DOHH2 (cell line): ENCODE results near the gene SFXN5.

Source experiments
- H3F3A ChIP-seq: fragments of 200-600 bp; sonication (generic), shearing (Covaris generic); 2 replicates; pipeline ENCODE4 v1.6.0; 2016; ENCODE audit warnings: antibody characterized with exemption, mild to moderate bottlenecking; ENCODE audit not compliant: control insufficient read depth, insufficient read depth
- H3K27ac ChIP-seq: fragments of 200-600 bp; sonication (generic); 2 replicates; pipeline ENCODE4 v1.5.1; 2014; ENCODE audit warnings: low read depth, mild to moderate bottlenecking, low read length, moderate library complexity
- H3K27me3 ChIP-seq: fragments of 200-600 bp; sonication (generic); 2 replicates; pipeline ENCODE4 v1.6.1; 2014; ENCODE audit warnings: mild to moderate bottlenecking, low read length, mixed read lengths; ENCODE audit not compliant: control insufficient read depth
- H3K36me3 ChIP-seq: fragments of 200-600 bp; sonication (generic); 2 replicates; pipeline ENCODE4 v1.6.1; 2014; ENCODE audit warnings: mild to moderate bottlenecking, low read length, moderate library complexity, mixed read lengths; ENCODE audit not compliant: control insufficient read depth
- H3K4me1 ChIP-seq: fragments of 200-600 bp; sonication (generic); 2 replicates; pipeline ENCODE4 v1.6.1; 2014; ENCODE audit warnings: mild to moderate bottlenecking, low read length, mixed read lengths; ENCODE audit not compliant: control insufficient read depth
- H3K4me2 ChIP-seq: fragments of 200-600 bp; sonication (generic); 2 replicates; pipeline ENCODE4 v1.6.0; 2014; ENCODE audit warnings: mild to moderate bottlenecking, low read length, moderate library complexity
- H3K4me3 ChIP-seq: fragments of 200-600 bp; sonication (generic); 2 replicates; pipeline ENCODE4 v1.5.1; 2014; ENCODE audit warnings: mild to moderate bottlenecking, low read length, mixed read lengths
- H3K79me2 ChIP-seq: fragments of 200-600 bp; sonication (generic); 2 replicates; pipeline ENCODE4 v1.6.1; 2014; ENCODE audit warnings: mild to moderate bottlenecking, low read length, mixed read lengths; ENCODE audit not compliant: control insufficient read depth
- H3K9me2 ChIP-seq: fragments of 200-600 bp; sonication (generic); replicated peaks from 2 replicates; pipeline ENCODE4 v1.6.1; 2014; ENCODE audit warnings: mild to moderate bottlenecking, low read length, mixed read lengths; ENCODE audit not compliant: control insufficient read depth
- H3K9me3 ChIP-seq: fragments of 200-600 bp; sonication (generic); 2 replicates; pipeline ENCODE4 v1.6.1; 2014; ENCODE audit warnings: antibody characterized with exemption, low read length, mixed read lengths; ENCODE audit not compliant: control insufficient read depth, insufficient read depth
- H4K20me1 ChIP-seq: fragments of 200-600 bp; sonication (generic); 2 replicates; pipeline ENCODE4 v1.6.0; 2014; ENCODE audit warnings: low read depth, mild to moderate bottlenecking, antibody characterized with exemption, low read length, moderate library complexity; ENCODE audit not compliant: control insufficient read depth, insufficient read depth
- CTCF ChIP-seq: fragments of 200-600 bp; sonication (generic); IDR thresholded peaks from one replicate; pipeline ENCODE4 v1.5.1; 2014; ENCODE audit warnings: antibody characterized with exemption, mild to moderate bottlenecking, low read depth, low read length; ENCODE audit not compliant: poor library complexity, severe bottlenecking
- EZH2phosphoT487 ChIP-seq: fragments of 200-600 bp; sonication (generic); IDR thresholded peaks from 2 replicates; pipeline ENCODE4 v1.6.1; 2017; ENCODE audit warnings: borderline replicate concordance, mild to moderate bottlenecking, antibody characterized with exemption, low read length, moderate library complexity, mixed read lengths

The SFXN5 gene

GRCh38 chr2:72968286-72968685, 103.2 kb downstream of the SFXN5 start:
- H3K9me3 ChIP-seq, result no peaks in the 10 kb centered on the region
- H3K27me3 ChIP-seq, result no peaks in the 10 kb centered on the region
- H3K4me2 ChIP-seq, result no peak overlapping the region
- no peaks in the 10 kb centered on the region for H3K9me2 ChIP-seq
- no peaks in the 10 kb centered on the region for H3K79me2 ChIP-seq
- TF ChIP-seq CTCF (no peak), EZH2phosphoT487 (no peak)
- H4K20me1 ChIP-seq, result 0 out of 2 replicates have a peak, but pooled peaks cover 3% of the 10 kb centered on the region
- H3K36me3 ChIP-seq, result no peaks in the 10 kb centered on the region
- H3K4me1 ChIP-seq, result no peaks in the 10 kb centered on the region
- no peaks in the 10 kb centered on the region for H3F3A ChIP-seq
- no peak overlapping the region for H3K27ac ChIP-seq
- H3K4me3 ChIP-seq, result no peak overlapping the region

GRCh38 chr2:72965770-72966450, 105.6 kb downstream of the SFXN5 start:
- no peaks in the 10 kb centered on the region for H3K36me3 ChIP-seq
- no peak overlapping the region for H3K4me2 ChIP-seq
- H3K9me3 ChIP-seq, result no peaks in the 10 kb centered on the region
- H3K4me3 ChIP-seq, result no peak overlapping the region
- no peak overlapping the region for H3K27ac ChIP-seq
- TF ChIP-seq CTCF (no peak), EZH2phosphoT487 (no peak)
- no peaks in the 10 kb centered on the region for H3K4me1 ChIP-seq
- no peaks in the 10 kb centered on the region for H3K79me2 ChIP-seq
- no peaks in the 10 kb centered on the region for H3K27me3 ChIP-seq
- no peaks in the 10 kb centered on the region for H3F3A ChIP-seq
- no peaks in the 10 kb centered on the region for H4K20me1 ChIP-seq
- H3K9me2 ChIP-seq, result no peaks in the 10 kb centered on the region

- Histone ChIP-seq H3K4me3 (no peak overlapping the region), H3K27me3 (no peaks in the 10 kb centered on the region), H3K4me1 (no peaks in the 10 kb centered on the region), H3K36me3 (no peaks in the 10 kb centered on the region), H3K27ac (no peak overlapping the region), H4K20me1 (no peaks in the 10 kb centered on the region), H3K9me2 (no peaks in the 10 kb centered on the region), H3F3A (no peaks in the 10 kb centered on the region), H3K79me2 (no peaks in the 10 kb centered on the region), H3K4me2 (no peak overlapping the region), H3K9me3 (no peaks in the 10 kb centered on the region)
- TF ChIP-seq CTCF, result no peak
These were observed 106.5 kb downstream of the SFXN5 start for GRCh38 chr2:72965016-72965415.
